Measurements from ENCODE around the gene OMP.

The OMP gene

GRCh38 chr11:77129069-77129841 lies 26.6 kb downstream of the OMP start:
- no peak for DNase-seq (ENCODE audit: low read depth, low spot score)
- no peak overlapping the region for H3K4me3 ChIP-seq (ENCODE audit: low read depth, low read length)
- in situ Hi-C loops (cut with HindIII; ENCODE audit: low sequenced_read_pairs), result no loop called here
- TF ChIP-seq CTCF (IDR thresholded peaks at IDR 0.05; ENCODE audit: low read depth, low read length), result no peak

- in situ Hi-C loops (cut with HindIII; ENCODE audit: low sequenced_read_pairs), result no loop called here
- DNase-seq (ENCODE audit: low read depth, low spot score), result no peak
- no peak for TF ChIP-seq CTCF (IDR thresholded peaks at IDR 0.05; ENCODE audit: low read depth, low read length)
These were observed 27.5 kb downstream of the OMP start for GRCh38 chr11:77129842-77130756.

GRCh38 chr11:77130763-77131513 lies 28.3 kb downstream of the OMP start:
- TF ChIP-seq CTCF (IDR thresholded peaks at IDR 0.05; ENCODE audit: low read depth, low read length), result no peak
- DNase-seq (ENCODE audit: low read depth, low spot score), result peak; percentile 41
- H3K4me3 ChIP-seq (ENCODE audit: low read depth, low read length), result no peak overlapping the region
- in situ Hi-C loops (cut with HindIII; ENCODE audit: low sequenced_read_pairs), result no loop called here

More at GRCh38 chr11:77129842-77130756, 27.5 kb downstream of the OMP start:
- H3K4me3 ChIP-seq (ENCODE audit: low read depth, low read length), result no peak overlapping the region

GRCh38 chr11:77131560-77131959 lies 28.9 kb downstream of the OMP start:
- in situ Hi-C loops (cut with HindIII; ENCODE audit: low sequenced_read_pairs), result no loop called here
- no peak for TF ChIP-seq CTCF (IDR thresholded peaks at IDR 0.05; ENCODE audit: low read depth, low read length)
- DNase-seq (ENCODE audit: low read depth, low spot score), result no peak
- H3K4me3 ChIP-seq (ENCODE audit: low read depth, low read length), result no peak overlapping the region

GRCh38 chr11:77135069-77135468 lies 32.4 kb downstream of the OMP start:
- in situ Hi-C loops (cut with HindIII; ENCODE audit: low sequenced_read_pairs), result no loop called here
- no peak for TF ChIP-seq CTCF (IDR thresholded peaks at IDR 0.05; ENCODE audit: low read depth, low read length)
- H3K4me3 ChIP-seq (ENCODE audit: low read depth, low read length), result no peak overlapping the region
- no peak for DNase-seq (ENCODE audit: low read depth, low spot score)

GRCh38 chr11:77136074-77136473 lies 33.4 kb downstream of the OMP start:
- peak; percentile 48 for DNase-seq (ENCODE audit: low read depth, low spot score)
- no peak overlapping the region for H3K4me3 ChIP-seq (ENCODE audit: low read depth, low read length)
- in situ Hi-C loops (cut with HindIII; ENCODE audit: low sequenced_read_pairs), result no loop called here
- no peak for TF ChIP-seq CTCF (IDR thresholded peaks at IDR 0.05; ENCODE audit: low read depth, low read length)
